GM19468 (cell line): ENCODE data around the gene FBXO22.
"Not testable (repeated sequence)": the region's sequence is repeated elsewhere in the genome, so short reads cannot be mapped to it uniquely, and the experiment has no call there.

Source experiments
- ATAC-seq: cut with Tn5 transposase; IDR thresholded peaks from one replicate; pipeline ENCODE4 v1.9.1; 2021; ENCODE audit warnings: mild to moderate bottlenecking, moderate library complexity, moderate number of reproducible peaks; ENCODE audit not compliant: unreplicated experiment; ENCODE audit errors: extremely low read depth

The FBXO22 gene

DNA sequence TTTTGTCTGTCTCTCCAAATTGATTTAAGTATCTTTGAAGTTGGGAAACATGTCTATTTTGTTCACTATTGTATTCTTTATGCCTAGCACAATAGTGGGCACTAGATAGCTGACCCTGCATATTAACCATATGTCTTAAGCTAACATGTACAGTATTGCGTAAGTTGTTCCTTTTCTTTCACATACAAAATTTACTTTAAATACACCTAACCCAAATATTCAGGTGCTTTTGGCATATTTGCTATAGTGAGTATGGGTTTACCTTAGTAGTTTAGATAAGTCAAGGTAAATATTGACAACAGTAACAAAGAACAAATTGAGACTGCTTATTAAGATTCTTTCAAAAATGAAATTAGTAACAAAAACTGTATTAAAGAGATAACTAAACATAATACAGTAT lies 57.7 kb downstream of the FBXO22 start:
- no peak for ATAC-seq

DNA sequence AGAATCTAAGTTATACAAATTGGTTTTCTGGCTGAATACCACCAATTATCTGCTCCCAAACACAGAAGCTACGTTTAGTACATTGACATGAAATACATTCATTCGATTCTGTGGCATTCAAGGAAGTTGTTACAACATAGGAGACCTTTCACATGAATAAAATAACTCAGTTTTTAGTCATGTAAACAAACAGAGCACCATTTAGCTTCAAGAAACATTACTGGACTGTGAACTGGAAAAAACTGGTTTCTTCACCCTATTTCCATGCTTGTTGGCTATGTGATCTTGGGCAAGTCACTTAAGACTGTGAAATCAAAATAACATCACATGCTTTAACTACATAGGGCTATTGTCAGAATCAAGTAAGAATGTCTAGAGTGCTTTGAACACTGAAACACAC lies 62.4 kb downstream of the FBXO22 start:
- no peak for ATAC-seq

GRCh38 chr15:75976766-75977165 lies 73.1 kb downstream of the FBXO22 start:
- ATAC-seq: not testable (repeated sequence)

DNA sequence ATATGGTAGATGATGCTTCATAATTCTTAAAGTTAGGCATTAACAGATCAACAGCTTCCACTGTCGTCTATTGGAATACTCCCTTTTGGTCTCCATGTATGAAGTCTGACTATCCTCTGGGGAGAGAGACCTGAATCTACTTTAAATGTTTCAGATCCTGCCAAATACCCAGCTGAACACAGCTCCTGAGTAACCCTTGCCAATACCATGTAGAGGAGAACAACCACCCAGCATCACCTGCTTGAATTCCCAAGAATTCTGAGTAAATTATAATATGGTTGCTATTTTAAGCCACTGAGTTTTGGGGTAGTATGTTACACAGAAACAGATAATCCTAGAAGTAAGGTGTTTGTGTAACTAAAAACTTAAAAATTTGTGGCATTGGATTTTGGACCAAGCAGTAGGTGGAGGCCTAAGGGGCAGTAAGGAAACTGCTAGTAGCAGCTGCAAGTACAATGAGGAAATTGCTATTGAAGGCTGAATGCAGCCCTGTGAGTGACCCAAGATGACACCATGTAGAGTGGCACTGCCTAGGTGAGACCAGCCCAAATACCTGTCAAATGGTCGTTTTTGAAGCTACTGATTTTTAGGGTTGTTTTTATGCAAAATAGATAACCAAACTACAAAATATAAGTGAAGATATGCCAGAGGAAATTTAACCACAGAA lies 77.6 kb downstream of the FBXO22 start:
- no peak for ATAC-seq

- ATAC-seq: no peak
Observed at GRCh38 chr15:75982468-75982867, 78.8 kb downstream of the FBXO22 start.

DNA sequence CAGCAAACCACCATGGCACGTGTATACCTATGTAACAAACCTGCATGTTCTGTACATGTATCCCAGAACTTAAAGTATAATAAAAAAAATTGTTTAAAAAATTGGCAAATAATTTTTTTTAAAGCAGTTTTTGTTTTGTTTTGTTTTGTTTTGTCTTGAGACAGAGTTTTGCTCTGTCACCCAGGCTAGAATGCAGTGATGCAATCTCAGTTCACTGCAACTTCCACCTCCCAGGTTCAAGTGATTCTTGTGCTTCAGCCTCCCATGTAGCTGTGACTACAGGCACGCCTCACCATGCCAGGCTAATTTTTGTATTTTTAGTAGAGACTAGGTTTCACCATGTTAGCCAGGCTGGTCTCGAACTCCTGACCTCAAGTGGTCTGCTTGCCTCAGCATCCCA lies 81.0 kb downstream of the FBXO22 start:
- ATAC-seq: not testable (repeated sequence)

DNA sequence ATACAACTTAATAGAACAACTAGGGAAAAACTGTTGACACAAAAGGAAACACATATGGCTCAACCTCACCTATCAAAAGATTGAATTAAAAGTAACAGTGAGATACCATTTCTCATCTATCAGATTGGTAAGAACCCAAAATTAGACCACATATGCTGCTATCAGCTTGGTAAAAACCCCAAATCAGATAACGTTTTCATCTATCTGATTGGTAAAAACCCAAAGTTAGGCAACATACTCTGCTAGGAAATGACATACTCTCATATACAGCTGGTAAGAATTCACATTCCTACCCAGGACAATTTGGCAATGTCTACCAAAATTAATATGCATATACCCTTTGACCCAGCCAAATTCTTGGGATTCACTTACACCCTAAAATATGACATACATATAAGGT lies 82.3 kb downstream of the FBXO22 start:
- no peak for ATAC-seq

- no peak for ATAC-seq
Observed at GRCh38 chr15:75989045-75989444, 85.4 kb downstream of the FBXO22 start.

DNA sequence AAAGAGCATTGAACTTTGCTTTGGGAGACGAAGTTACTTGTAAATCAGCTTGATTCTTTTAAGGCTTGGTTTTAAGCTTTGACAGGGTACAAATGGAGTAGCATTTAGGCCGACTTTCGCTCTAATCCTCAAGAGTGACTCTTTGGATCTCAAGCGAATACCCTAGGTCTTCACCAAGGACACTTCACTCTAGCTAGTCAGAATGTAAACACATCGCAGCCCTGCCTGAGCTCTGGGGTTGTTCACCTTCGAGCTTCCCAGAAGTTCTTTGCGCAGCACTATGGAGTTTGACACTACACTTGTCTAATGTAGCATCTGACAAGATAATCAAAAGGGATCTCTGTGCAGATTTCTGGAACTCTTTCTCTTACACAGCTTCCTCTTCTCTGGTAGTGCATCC lies 86.2 kb downstream of the FBXO22 start:
- ATAC-seq: no peak
